PC-3 (cell line): ENCODE results near the gene XRCC2. TPM values are rescaled to one million over a fixed set of nuclear protein-coding genes. Genes with fewer than 3 reads are reported as not detected.
"Not testable (repeated sequence)": the region's sequence is repeated elsewhere in the genome, so short reads cannot be mapped to it uniquely, and the experiment has no call there.

Experiments used
- ATAC-seq: fragments of 200-7000 bp; cut with Tn5 transposase; 2 replicates; pipeline ENCODE4 v1.9.1; 2020; ENCODE audit warnings: mild to moderate bottlenecking, moderate library complexity
- Bru-seq: library from RNA; stranded (reverse); fragments of 400-500 nt; gene quantifications from one replicate; lab custom pipeline; 2021; lab: Mats Ljungman, UMichigan
- BruChase-seq, 2 experiments: library from RNA; stranded (reverse); fragments of 400-500 nt; gene quantifications; one replicate each; lab custom pipeline; 2021; lab: Mats Ljungman, UMichigan
- BruUV-seq: library from RNA; stranded (reverse); fragments of 400-500 nt; replicated peaks from 2 replicates; lab custom pipeline; 2021; lab: Mats Ljungman, UMichigan
- CTCF ChIA-PET: fragments of 300-600 bp; sonication (Branson Sonifier 250); formaldehyde crosslinking; loops from one replicate; lab custom pipeline; 2022; ENCODE audit warnings: antibody characterized with exemption; lab: Charles Lee
- POLR2A ChIA-PET: fragments of 300-600 bp; sonication (Branson Sonifier 250); formaldehyde crosslinking; loops from one replicate; lab custom pipeline; 2022; ENCODE audit warnings: antibody characterized with exemption; ENCODE audit not compliant: unreplicated experiment; lab: Charles Lee
- DNase-seq: peaks from one replicate; pipeline ENCODE4 v3.0.0-alpha.2; 2015
- H2AFZ ChIP-seq: fragments of 300-600 bp; sonication (generic); 2 replicates; pipeline ENCODE4 v1.6.0; 2016; ENCODE audit warnings: antibody characterized with exemption, low read length
- H3F3A ChIP-seq: fragments of 300-600 bp; sonication (generic); one replicate; pipeline ENCODE4 v1.6.0; 2017; ENCODE audit warnings: antibody characterized with exemption, low read length, control low read depth, mild to moderate bottlenecking; ENCODE audit not compliant: unreplicated experiment
- H3K27ac ChIP-seq: fragments of 300-600 bp; sonication (generic); 2 replicates; pipeline ENCODE4 v1.5.1; 2016; ENCODE audit warnings: mild to moderate bottlenecking, low read length
- H3K27me3 ChIP-seq: fragments of 300-600 bp; sonication (generic); 2 replicates; pipeline ENCODE4 v1.6.1; 2016; ENCODE audit warnings: low read length, mixed read lengths
- H3K36me3 ChIP-seq: fragments of 300-600 bp; sonication (generic); 2 replicates; pipeline ENCODE4 v1.6.1; 2016; ENCODE audit warnings: low read depth, mixed run types, low read length, mixed read lengths
- H3K4me1 ChIP-seq: fragments of 300-600 bp; sonication (generic); 2 replicates; pipeline ENCODE4 v1.5.1; 2016; ENCODE audit warnings: low read length; ENCODE audit not compliant: insufficient read depth
- H3K4me2 ChIP-seq: fragments of 300-600 bp; sonication (generic); 2 replicates; pipeline ENCODE4 v1.6.0; 2016; ENCODE audit warnings: low read length
- H3K4me3 ChIP-seq: fragments of 300-600 bp; sonication (generic); 2 replicates; pipeline ENCODE4 v1.5.1; 2016; ENCODE audit warnings: mild to moderate bottlenecking, low read length, mixed read lengths
- H3K79me2 ChIP-seq: fragments of 300-600 bp; sonication (generic); 2 replicates; pipeline ENCODE4 v1.6.1; 2017; ENCODE audit warnings: low read length, mixed read lengths
- H3K9ac ChIP-seq: fragments of 300-600 bp; sonication (generic); 2 replicates; pipeline ENCODE4 v1.6.0; 2016; ENCODE audit warnings: mild to moderate bottlenecking, low read length
- H3K9me2 ChIP-seq: fragments of 300-600 bp; sonication (generic); replicated peaks from 2 replicates; pipeline ENCODE4 v1.6.1; 2016; ENCODE audit warnings: mixed run types, low read length, mixed read lengths
- H3K9me3 ChIP-seq: fragments of 300-600 bp; sonication (generic); 2 replicates; pipeline ENCODE4 v1.6.1; 2016; ENCODE audit warnings: low read length, mixed read lengths
- H4K20me1 ChIP-seq: fragments of 300-600 bp; sonication (generic); 2 replicates; pipeline ENCODE4 v1.6.1; 2016; ENCODE audit warnings: low read length, mixed read lengths
- CTCF ChIP-seq: fragments of 300-600 bp; sonication (generic); conservative IDR thresholded peaks from 2 replicates; pipeline ENCODE4 v1.5.1; 2017; ENCODE audit warnings: antibody characterized with exemption, low read depth, mild to moderate bottlenecking, low read length
- EZH2 ChIP-seq: fragments of 300-600 bp; sonication (generic); IDR thresholded peaks from one replicate; pipeline ENCODE4 v1.6.1; 2017; ENCODE audit warnings: antibody characterized with exemption, mild to moderate bottlenecking, low read length; ENCODE audit not compliant: unreplicated experiment
- EZH2phosphoT487 ChIP-seq: fragments of 300-600 bp; sonication (generic); IDR thresholded peaks from 2 replicates; pipeline ENCODE4 v1.6.1; 2018; ENCODE audit warnings: mild to moderate bottlenecking, antibody characterized with exemption, low read length, borderline replicate concordance
- intact Hi-C: fragments of 100-400 bp; cut with micrococcal nuclease; formaldehyde crosslinking; loops from 2 replicates; pipeline ENCODE4 v1.9.0; 2023
- long read RNA-seq: library from polyadenylated mRNA; unstranded; transcript quantifications from one replicate; pipeline ENCODE4 v2.0.0, GENCODE V29; 2021; ENCODE audit not compliant: unreplicated experiment
- total RNA-seq: library from RNA; depleted of rRNA; stranded (reverse); fragments of >200 nt; gene quantifications from 2 replicates; pipeline ENCODE4 v1.2.3, GENCODE V29; 2014; rRNA removed

The XRCC2 gene
- total RNA-seq, result 13.6 and 18.7 TPM in 2 replicates
- Bru-seq, nascent RNA, result percentile 73 among the genes with signal in this experiment
- percentile 76 among the genes with signal in this experiment for BruChase-seq, experiment 1, labeled RNA remaining after a 6-hour chase
- BruChase-seq, experiment 2, labeled RNA remaining after a 2-hour chase, result percentile 57 among the genes with signal in this experiment
- long read RNA-seq, transcript XRCC2-201 (3 exons, 3,067 nt), result major isoform, 5 of 9 reads
- long read RNA-seq, partial matches to known transcripts, result 1 of 9 reads
- long read RNA-seq, other reads (novel, unspliced or antisense), result 3 of 9 reads

GRCh38 chr7:152675759-152676636 lies at the start of gene XRCC2:
Gene XRCC2 (minus strand): TSS chr7:152676141. CDS start chr7:152676079, 62 bp downstream.
- H3K9ac ChIP-seq, result peak within 1 kb of the TSS; percentile 100
- CTCF ChIA-PET, result no interaction called here
- no peaks in the 10 kb centered on the region for H3F3A ChIP-seq
- H3K9me3 ChIP-seq, result no peaks in the 10 kb centered on the region
- DNase-seq (peak; percentile 89), ATAC-seq (peak; percentile 93)
- peak within 1 kb of the TSS; percentile 73 for H2AFZ ChIP-seq
- peak within 1 kb of the TSS; percentile 98 for H3K4me2 ChIP-seq
- peak within 1 kb of the TSS; percentile 59 for H3K27ac ChIP-seq
- peaks cover 4% of the 10 kb centered on the region; the same call in 1 of the 2 replicates for H3K36me3 ChIP-seq
- intact Hi-C loops, result loop anchor here (5.0 to 10.0 kb wide), 2 partner anchors 86 to 211 kb away; no protein-coding TSS in a partner anchor
- peak within 1 kb of the TSS; percentile 92 for H3K4me3 ChIP-seq
- H4K20me1 ChIP-seq, result no peaks in the 10 kb centered on the region
- no peaks in the 10 kb centered on the region for H3K9me2 ChIP-seq
- POLR2A ChIA-PET, result no interaction called here
- no TSS peak for BruUV-seq
- H3K79me2 ChIP-seq, result peaks cover 48% of the 10 kb centered on the region
- H3K27me3 ChIP-seq, result no peaks in the 10 kb centered on the region
- peaks cover 7% of the 10 kb centered on the region for H3K4me1 ChIP-seq
- TF ChIP-seq EZH2phosphoT487 (no peak), EZH2 (no peak), CTCF (no peak)

GRCh38 chr7:152723364-152723763 lies 47.4 kb upstream of the XRCC2 start:
- no TSS peak for BruUV-seq
- Histone ChIP-seq H3K27me3 (no peaks in the 10 kb centered on the region), H3K27ac (no peak overlapping the region), H3F3A (no peaks in the 10 kb centered on the region), H2AFZ (no peak overlapping the region), H3K4me1 (no peaks in the 10 kb centered on the region), H3K4me2 (no peak overlapping the region), H3K9ac (no peak overlapping the region), H4K20me1 (no peaks in the 10 kb centered on the region), H3K79me2 (no peaks in the 10 kb centered on the region), H3K4me3 (no peak overlapping the region), H3K36me3 (no peaks in the 10 kb centered on the region), H3K9me2 (no peaks in the 10 kb centered on the region), H3K9me3 (no peaks in the 10 kb centered on the region)
- intact Hi-C loops, result no loop called here
- ChIA-PET CTCF (no interaction called here), POLR2A (no interaction called here)
- ATAC-seq (no peak), DNase-seq (no peak)
- TF ChIP-seq EZH2phosphoT487 (no peak), EZH2 (no peak)

GRCh38 chr7:152712412-152713042 lies 36.6 kb upstream of the XRCC2 start:
- H3K36me3 ChIP-seq, H3F3A ChIP-seq, ATAC-seq, H3K9me2 ChIP-seq, H3K27ac ChIP-seq, POLR2A ChIA-PET, H3K9ac ChIP-seq, H3K9me3 ChIP-seq, H2AFZ ChIP-seq, BruUV-seq, H3K79me2 ChIP-seq, H4K20me1 ChIP-seq, H3K27me3 ChIP-seq, intact Hi-C loops, CTCF ChIA-PET, DNase-seq: not testable (repeated sequence)
- H3K4me3 ChIP-seq, result peak overlapping the region; percentile 70; the same call in 1 of the 2 replicates
- H3K4me2 ChIP-seq, result peak overlapping the region; percentile 95
- H3K4me1 ChIP-seq, result peaks cover 21% of the 10 kb centered on the region
